ENCODE results near the gene DPH1.

The DPH1 gene

GRCh38 chr17:2037155-2037554, 7.2 kb downstream of the DPH1 start:
- TF ChIP-seq, protein P1, sequence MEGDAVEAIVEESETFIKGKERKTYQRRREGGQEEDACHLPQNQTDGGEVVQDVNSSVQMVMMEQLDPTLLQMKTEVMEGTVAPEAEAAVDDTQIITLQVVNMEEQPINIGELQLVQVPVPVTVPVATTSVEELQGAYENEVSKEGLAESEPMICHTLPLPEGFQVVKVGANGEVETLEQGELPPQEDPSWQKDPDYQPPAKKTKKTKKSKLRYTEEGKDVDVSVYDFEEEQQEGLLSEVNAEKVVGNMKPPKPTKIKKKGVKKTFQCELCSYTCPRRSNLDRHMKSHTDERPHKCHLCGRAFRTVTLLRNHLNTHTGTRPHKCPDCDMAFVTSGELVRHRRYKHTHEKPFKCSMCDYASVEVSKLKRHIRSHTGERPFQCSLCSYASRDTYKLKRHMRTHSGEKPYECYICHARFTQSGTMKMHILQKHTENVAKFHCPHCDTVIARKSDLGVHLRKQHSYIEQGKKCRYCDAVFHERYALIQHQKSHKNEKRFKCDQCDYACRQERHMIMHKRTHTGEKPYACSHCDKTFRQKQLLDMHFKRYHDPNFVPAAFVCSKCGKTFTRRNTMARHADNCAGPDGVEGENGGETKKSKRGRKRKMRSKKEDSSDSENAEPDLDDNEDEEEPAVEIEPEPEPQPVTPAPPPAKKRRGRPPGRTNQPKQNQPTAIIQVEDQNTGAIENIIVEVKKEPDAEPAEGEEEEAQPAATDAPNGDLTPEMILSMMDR (conservative IDR thresholded peaks at IDR 0.05; ENCODE audit: low read depth, low read length) = no peak
- DNase-seq (ENCODE audit: low read depth) = no peak

GRCh38 chr17:2040219-2040827, 10.4 kb downstream of the DPH1 start:
- no peak overlapping the region for H3K4me3 ChIP-seq (ENCODE audit: low read length)
- TF ChIP-seq, protein P1 (conservative IDR thresholded peaks at IDR 0.05; ENCODE audit: low read depth, low read length) = no peak
- no peak for DNase-seq (ENCODE audit: low read depth)

More at GRCh38 chr17:2037155-2037554, 7.2 kb downstream of the DPH1 start:
- H3K4me3 ChIP-seq (ENCODE audit: low read length) = no peak overlapping the region

DNA sequence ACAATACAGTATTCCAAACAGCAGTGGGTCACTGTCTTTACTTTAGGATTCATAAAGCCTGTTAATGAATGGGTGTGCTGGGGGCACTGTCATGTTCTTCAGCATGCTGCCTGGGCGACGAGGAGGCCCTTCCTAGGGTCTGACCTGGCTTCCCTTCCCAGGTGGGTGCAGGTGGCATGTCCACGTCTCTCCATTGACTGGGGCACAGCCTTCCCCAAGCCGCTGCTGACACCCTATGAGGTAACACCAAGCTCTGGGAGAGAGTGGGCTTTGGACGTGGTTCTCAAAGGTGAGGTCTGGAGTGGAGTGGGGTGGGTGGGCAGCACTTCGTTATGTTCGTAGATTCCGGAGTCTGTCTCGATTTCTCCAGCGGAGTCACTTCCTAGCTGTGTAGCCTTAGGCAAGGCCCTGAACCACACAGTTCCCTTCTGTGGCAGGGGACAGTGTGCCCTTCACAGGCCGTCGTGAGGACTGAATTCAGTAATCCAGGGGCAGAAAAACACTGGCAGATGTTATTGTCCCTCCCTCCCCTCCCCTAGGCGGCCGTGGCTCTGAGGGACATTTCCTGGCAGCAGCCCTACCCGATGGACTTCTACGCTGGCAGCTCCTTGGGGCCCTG, 11.1 kb downstream of the DPH1 start:
- DNase-seq (ENCODE audit: low read depth) = no peak
- peak overlapping the region; percentile 86 for H3K4me3 ChIP-seq (ENCODE audit: low read length)
- TF ChIP-seq, protein P1 (conservative IDR thresholded peaks at IDR 0.05; ENCODE audit: low read depth, low read length) = no peak

GRCh38 chr17:2041561-2042389, 11.8 kb downstream of the DPH1 start, which contains the start of gene OVCA2:
OVCA2 (plus strand) TSS chr17:2042022; CDS start chr17:2042048, 26 bp downstream.
- H3K4me3 ChIP-seq (ENCODE audit: low read length) = peak within 1 kb of the TSS; percentile 86
- TF ChIP-seq, protein P1 (conservative IDR thresholded peaks at IDR 0.05; ENCODE audit: low read depth, low read length) = peak; percentile 51
- DNase-seq (ENCODE audit: low read depth) = peak; percentile 76

- DNase-seq (ENCODE audit: low read depth) = no peak
- H3K4me3 ChIP-seq (ENCODE audit: low read length) = peak overlapping the region; percentile 86
- TF ChIP-seq, protein P1 (conservative IDR thresholded peaks at IDR 0.05; ENCODE audit: low read depth, low read length) = peak; percentile 58
Observed at GRCh38 chr17:2042390-2042847, 12.5 kb downstream of the DPH1 start.

GRCh38 chr17:2042933-2043332, 13.0 kb downstream of the DPH1 start:
- peak overlapping the region; percentile 86 for H3K4me3 ChIP-seq (ENCODE audit: low read length)
- no peak for DNase-seq (ENCODE audit: low read depth)
- TF ChIP-seq, protein P1 (conservative IDR thresholded peaks at IDR 0.05; ENCODE audit: low read depth, low read length) = no peak

Data from retinal pigment epithelial cell (primary cell).